B cell (primary cell): ENCODE measurements around the gene CD86. TPM values are rescaled to one million over a fixed set of nuclear protein-coding genes. Genes with fewer than 3 reads are reported as not detected.

Experiments
- ATAC-seq: fragments of 200-7000 bp; cut with Tn5 transposase; one replicate; pipeline ENCODE4 v1.10.0; 2021; ENCODE audit warnings: low read depth, mild to moderate bottlenecking, moderate number of reproducible peaks, moderate library complexity
- CTCF ChIA-PET: fragments of 350-600 bp; sonication (Branson Sonifier 250); formaldehyde crosslinking; loops from one replicate; lab custom pipeline; 2021; ENCODE audit warnings: antibody characterized with exemption, inconsistent platforms; lab: Charles Lee
- POLR2A ChIA-PET: fragments of 350-600 bp; sonication (Branson Sonifier 250); formaldehyde crosslinking; loops from one replicate; lab custom pipeline; 2021; ENCODE audit warnings: antibody characterized with exemption; lab: Charles Lee
- DNase-seq: peaks from one replicate; pipeline ENCODE4 v3.0.0; 2013
- H2AFZ ChIP-seq: 2 replicates; pipeline ENCODE4 v1.6.1; 2012; ENCODE audit warnings: mild to moderate bottlenecking, low read depth, low read length; ENCODE audit not compliant: insufficient read depth, poor library complexity, severe bottlenecking
- H3K27ac ChIP-seq, 2 donors: 1 replicate in 1 of 2; 2 replicates in 1 of 2; pipeline ENCODE4 v1.5.1; 2012 to 2013; ENCODE audit warnings: low read length in 2 of 2, mild to moderate bottlenecking in 2 of 2, moderate library complexity in 1 of 2
- H3K27me3 ChIP-seq, 4 experiments: fragments of 200-600 bp in 1 of 4; sonication (generic) in 1 of 4; replicated peaks in 1 of 4; 1 replicate in 2 of 4; 2 replicates in 2 of 4; pipeline versions ENCODE4 v1.6.1 to v1.7.0; 2013 to 2016; ENCODE audit warnings: low read length in 3 of 4, mild to moderate bottlenecking in 2 of 4, mixed read lengths in 1 of 4, moderate library complexity in 1 of 4; ENCODE audit not compliant: insufficient read depth in 4 of 4, control insufficient read depth in 3 of 4; ENCODE audit errors: control extremely low read depth in 1 of 4
- H3K36me3 ChIP-seq, 2 experiments: replicated peaks in 1 of 2; 1 replicate in 1 of 2; 2 replicates in 1 of 2; pipeline versions ENCODE4 v1.6.1 to v1.7.1; 2013; ENCODE audit warnings: low read length in 1 of 2; ENCODE audit not compliant: insufficient read depth in 2 of 2, control insufficient read depth in 1 of 2; ENCODE audit errors: control extremely low read depth in 1 of 2, extremely low read depth in 1 of 2
- H3K4me1 ChIP-seq, 2 donors: fragments of 200-600 bp in 1 of 2; sonication (generic) in 1 of 2; 1 replicate in 1 of 2; 2 replicates in 1 of 2; pipeline versions ENCODE4 v1.5.1 to v1.6.1; 2013 to 2017; ENCODE audit warnings: low read length in 2 of 2; ENCODE audit not compliant: control insufficient read depth in 2 of 2, insufficient read depth in 2 of 2
- H3K4me2 ChIP-seq: replicated peaks from 2 replicates; pipeline ENCODE3; 2012; ENCODE audit warnings: mild to moderate bottlenecking, low read depth, low read length; ENCODE audit not compliant: poor library complexity, severe bottlenecking
- H3K4me3 ChIP-seq, 5 experiments: fragments of 200-600 bp in 1 of 5; sonication (generic) in 1 of 5; 1 replicate in 3 of 5; 2 replicates in 2 of 5; pipeline versions ENCODE4 v1.5.1 to v1.7.0; 2011 to 2016; ENCODE audit warnings: low read length in 4 of 5, mild to moderate bottlenecking in 4 of 5, low read depth in 2 of 5, control low read depth in 1 of 5, moderate library complexity in 1 of 5; ENCODE audit not compliant: insufficient read depth in 1 of 5; ENCODE audit errors: control extremely low read depth in 1 of 5, extremely low read depth in 1 of 5
- H3K79me2 ChIP-seq: fragments of 200-600 bp; sonication (generic); one replicate; pipeline ENCODE4 v1.6.0; 2016; ENCODE audit warnings: low read length; ENCODE audit not compliant: control insufficient read depth, insufficient read depth
- H3K9ac ChIP-seq: fragments of 200-600 bp; sonication (generic); 2 replicates; pipeline ENCODE4 v1.6.1; 2017; ENCODE audit warnings: mild to moderate bottlenecking, low read length, moderate library complexity
- H3K9me3 ChIP-seq, 3 donors: one replicate each; pipeline versions ENCODE4 v1.6.1 to v1.7.1; 2013; ENCODE audit warnings: low read length in 2 of 3; ENCODE audit not compliant: control insufficient read depth in 2 of 3, insufficient read depth in 1 of 3; ENCODE audit errors: control extremely low read depth in 1 of 3
- H4K20me1 ChIP-seq: 2 replicates; pipeline ENCODE4 v1.6.0; 2012; ENCODE audit warnings: mild to moderate bottlenecking, low read length; ENCODE audit not compliant: insufficient read depth, control insufficient read depth, poor library complexity, severe bottlenecking
- H3K27ac Mint-ChIP-seq: one replicate; pipeline ENCODE4 v1.8.0; 2021; ENCODE audit warnings: mixed read lengths
- H3K27me3 Mint-ChIP-seq: one replicate; pipeline ENCODE4 v1.8.0; 2021; ENCODE audit warnings: mixed read lengths
- H3K4me1 Mint-ChIP-seq: one replicate; pipeline ENCODE4 v1.8.0; 2021; ENCODE audit warnings: mixed read lengths
- H3K4me3 Mint-ChIP-seq: one replicate; pipeline ENCODE4 v1.8.0; 2021; ENCODE audit warnings: mixed read lengths
- H3K9me3 Mint-ChIP-seq: one replicate; pipeline ENCODE4 v1.8.0; 2022; ENCODE audit warnings: mixed read lengths; ENCODE audit not compliant: insufficient read depth
- EZH2 ChIP-seq: IDR thresholded peaks from 2 replicates; pipeline ENCODE4 v1.6.1; 2012; ENCODE audit warnings: borderline replicate concordance, low read depth, mild to moderate bottlenecking, moderate library complexity, low read length; ENCODE audit not compliant: insufficient read depth, poor library complexity, severe bottlenecking
- WGBS: methylation state at CpG from one replicate; pipeline ENCODE4 v1.1.5; 2013; ENCODE audit warnings: missing lambda C conversion rate; ENCODE audit not compliant: insufficient coverage; 5-methylcytosine and 5-hydroxymethylcytosine counted together
- intact Hi-C: fragments of 100-400 bp; cut with micrococcal nuclease; formaldehyde crosslinking; loops from one replicate; pipeline ENCODE4 v1.10.0; 2022
- polyA plus RNA-seq: library from polyadenylated mRNA; depleted of rRNA; stranded (reverse); fragments of >200 nt; gene quantifications from 2 replicates; pipeline ENCODE4 v1.2.3, GENCODE V29; 2012
- total RNA-seq, 2 donors: library from RNA; stranded (reverse); fragments of 120-200 nt in 1 of 2; gene quantifications; 1 replicate in 1 of 2; 2 replicates in 1 of 2; pipeline versions ENCODE4 v1.2.3 to v1.2.4, GENCODE V29; 2013 to 2022
- TF ChIP-seq, protein P1 (sequence below): fragments of 200-600 bp; IDR thresholded peaks from one replicate; pipeline ENCODE4 v1.8.0; 2022; ENCODE audit warnings: antibody characterized with exemption, mild to moderate bottlenecking

The CD86 gene
- total and polyA plus RNA-seq, 2 donors (not counting 1 experiment from before 2014, with no cell fraction given): 31.5 to 38.2 TPM

- Mint-ChIP-seq H3K27me3 (no peaks in the 10 kb centered on the region), H3K4me3 (no peak overlapping the region), H3K4me1 (peaks cover 40% of the 10 kb centered on the region), H3K9me3 (peaks cover 2% of the 10 kb centered on the region), H3K27ac (no peak overlapping the region)
- H3K9me3 ChIP-seq: no peaks in the 10 kb centered on the region
- ATAC-seq: no peak
- TF ChIP-seq, protein P1, sequence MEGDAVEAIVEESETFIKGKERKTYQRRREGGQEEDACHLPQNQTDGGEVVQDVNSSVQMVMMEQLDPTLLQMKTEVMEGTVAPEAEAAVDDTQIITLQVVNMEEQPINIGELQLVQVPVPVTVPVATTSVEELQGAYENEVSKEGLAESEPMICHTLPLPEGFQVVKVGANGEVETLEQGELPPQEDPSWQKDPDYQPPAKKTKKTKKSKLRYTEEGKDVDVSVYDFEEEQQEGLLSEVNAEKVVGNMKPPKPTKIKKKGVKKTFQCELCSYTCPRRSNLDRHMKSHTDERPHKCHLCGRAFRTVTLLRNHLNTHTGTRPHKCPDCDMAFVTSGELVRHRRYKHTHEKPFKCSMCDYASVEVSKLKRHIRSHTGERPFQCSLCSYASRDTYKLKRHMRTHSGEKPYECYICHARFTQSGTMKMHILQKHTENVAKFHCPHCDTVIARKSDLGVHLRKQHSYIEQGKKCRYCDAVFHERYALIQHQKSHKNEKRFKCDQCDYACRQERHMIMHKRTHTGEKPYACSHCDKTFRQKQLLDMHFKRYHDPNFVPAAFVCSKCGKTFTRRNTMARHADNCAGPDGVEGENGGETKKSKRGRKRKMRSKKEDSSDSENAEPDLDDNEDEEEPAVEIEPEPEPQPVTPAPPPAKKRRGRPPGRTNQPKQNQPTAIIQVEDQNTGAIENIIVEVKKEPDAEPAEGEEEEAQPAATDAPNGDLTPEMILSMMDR: no peak
- TF ChIP-seq EZH2: no peak
- no peaks in the 10 kb centered on the region for H3K36me3 ChIP-seq
- H3K9ac ChIP-seq: no peak overlapping the region
- no peak overlapping the region for H3K4me2 ChIP-seq
- ChIA-PET CTCF (interaction anchor here (1.2 to 4.1 kb wide), 3 partner anchors 16 to 80 kb away, joined by 3 to 12 read pairs (median 5); no protein-coding TSS in a partner anchor), POLR2A (no interaction called here)
- H3K79me2 ChIP-seq: peaks cover 2% of the 10 kb centered on the region
- H3K4me3 ChIP-seq: no peak overlapping the region
- H3K4me1 ChIP-seq: peaks cover 8 to 12% of the 10 kb centered on the region in 2 donors
- H3K27me3 ChIP-seq: no peaks in the 10 kb centered on the region
- no peak overlapping the region for H3K27ac ChIP-seq
- intact Hi-C loops: no loop called here
- H4K20me1 ChIP-seq: no peaks in the 10 kb centered on the region
- no peak overlapping the region for H2AFZ ChIP-seq
- DNase-seq: no peak
- WGBS: 60% methylated on average over 4 of the region's 4 CpGs
These were observed 43.8 kb upstream of the CD86 start for GRCh38 chr3:122011396-122011795.

DNA sequence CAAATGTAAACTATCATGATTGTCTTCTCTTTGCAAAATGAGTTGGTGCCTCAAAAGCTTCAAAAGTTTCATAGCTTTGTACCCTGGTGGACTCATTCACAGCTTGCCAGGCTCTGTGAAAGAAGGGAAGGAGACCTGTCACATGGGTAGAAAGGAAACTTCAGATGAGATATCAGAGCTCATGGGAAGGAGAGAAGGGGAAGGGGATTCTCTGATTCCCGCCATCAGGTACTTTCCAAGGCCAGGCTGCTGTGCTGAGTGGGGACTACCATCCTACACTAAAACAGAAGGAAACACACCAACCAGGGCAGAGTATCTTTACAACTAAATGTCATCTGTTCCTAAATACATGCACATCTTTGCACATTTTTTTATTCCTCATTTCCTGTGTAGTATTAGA is 42.3 kb upstream of the CD86 start:
- ATAC-seq (no peak), DNase-seq (no peak)
- ChIA-PET CTCF (interaction anchor here (0.7 to 4.1 kb wide), 7 partner anchors 8 to 130 kb away, joined by 3 to 12 read pairs (median 3); no protein-coding TSS in a partner anchor), POLR2A (interaction anchor here (0.7 kb wide), 1 partner anchor 8 kb away, joined by 3 read pairs; no protein-coding TSS in a partner anchor)
- Mint-ChIP-seq H3K4me1 (peaks cover 40% of the 10 kb centered on the region), H3K4me3 (no peak overlapping the region), H3K27me3 (no peaks in the 10 kb centered on the region), H3K27ac (no peak overlapping the region), H3K9me3 (peaks cover 2% of the 10 kb centered on the region)
- Histone ChIP-seq H3K4me2 (no peak overlapping the region), H3K9me3 (peaks cover 0 to 1% (median 0%) of the 10 kb centered on the region in 3 donors), H2AFZ (no peak overlapping the region), H3K9ac (no peak overlapping the region), H3K36me3 (no peaks in the 10 kb centered on the region), H3K4me3 (no peak overlapping the region), H4K20me1 (no peaks in the 10 kb centered on the region), H3K79me2 (peaks cover 4% of the 10 kb centered on the region), H3K4me1 (peaks cover 8 to 12% of the 10 kb centered on the region in 2 donors), H3K27me3 (no peaks in the 10 kb centered on the region), H3K27ac (no peak overlapping the region)
- intact Hi-C loops: no loop called here
- TF ChIP-seq, protein P1: no peak
- no peak for TF ChIP-seq EZH2
- WGBS: no CpG with 5 or more reads among the region's 1 CpG
